Type B pancreatic cell (in vitro differentiated cells): ENCODE measurements around the gene ATG7. TPM values are rescaled to one million over a fixed set of nuclear protein-coding genes. Genes with fewer than 3 reads are reported as not detected.
A peak's percentile ranks its signal among the peaks of the same experiment; 100 is the strongest.

ENCODE experiments used
- DNase-seq: peaks from one replicate; pipeline ENCODE4 v3.0.0; 2021; ENCODE audit warnings: mixed read lengths; ENCODE audit not compliant: unreplicated experiment; ENCODE audit errors: extremely low spot score
- H3K27ac Mint-ChIP-seq: 2 replicates; pipeline ENCODE4 v1.8.0; 2021; ENCODE audit warnings: mild to moderate bottlenecking, mixed read lengths
- H3K27me3 Mint-ChIP-seq: 2 replicates; pipeline ENCODE4 v1.8.0; 2021; ENCODE audit warnings: mixed read lengths
- H3K36me3 Mint-ChIP-seq: 2 replicates; pipeline ENCODE4 v1.8.0; 2021; ENCODE audit warnings: mixed read lengths
- H3K4me1 Mint-ChIP-seq: one replicate; pipeline ENCODE4 v1.8.0; 2021; ENCODE audit warnings: mixed read lengths; ENCODE audit not compliant: unreplicated experiment
- H3K4me3 Mint-ChIP-seq: 2 replicates; pipeline ENCODE4 v1.8.0; 2021; ENCODE audit warnings: mild to moderate bottlenecking, mixed read lengths
- H3K9me3 Mint-ChIP-seq: 2 replicates; pipeline ENCODE4 v1.8.0; 2021; ENCODE audit warnings: mixed read lengths
- CTCF ChIP-seq: fragments of 200-600 bp; sonication (generic); conservative IDR thresholded peaks from 2 replicates; pipeline ENCODE4 v1.5.0; 2021; ENCODE audit warnings: antibody characterized with exemption, mild to moderate bottlenecking
- total RNA-seq: library from RNA; stranded (reverse); gene quantifications from 2 replicates; pipeline ENCODE4 v1.2.1, GENCODE V29; 2021; ENCODE audit warnings: low replicate concordance

ATG7 gene
- total RNA-seq, 1 donor from 2014 or later = 32.4 TPM

- no peak for DNase-seq
- no peak overlapping the region for H3K4me3 Mint-ChIP-seq
- no peaks in the 10 kb centered on the region for H3K9me3 Mint-ChIP-seq
- H3K27ac Mint-ChIP-seq = no peak overlapping the region
- TF ChIP-seq CTCF = no peak
- no peaks in the 10 kb centered on the region for H3K27me3 Mint-ChIP-seq
- H3K36me3 Mint-ChIP-seq = peaks cover 29% of the 10 kb centered on the region
- peaks cover 23% of the 10 kb centered on the region for H3K4me1 Mint-ChIP-seq
Measured at GRCh38 chr3:11430207-11430606, 158.0 kb downstream of the ATG7 start.

DNA sequence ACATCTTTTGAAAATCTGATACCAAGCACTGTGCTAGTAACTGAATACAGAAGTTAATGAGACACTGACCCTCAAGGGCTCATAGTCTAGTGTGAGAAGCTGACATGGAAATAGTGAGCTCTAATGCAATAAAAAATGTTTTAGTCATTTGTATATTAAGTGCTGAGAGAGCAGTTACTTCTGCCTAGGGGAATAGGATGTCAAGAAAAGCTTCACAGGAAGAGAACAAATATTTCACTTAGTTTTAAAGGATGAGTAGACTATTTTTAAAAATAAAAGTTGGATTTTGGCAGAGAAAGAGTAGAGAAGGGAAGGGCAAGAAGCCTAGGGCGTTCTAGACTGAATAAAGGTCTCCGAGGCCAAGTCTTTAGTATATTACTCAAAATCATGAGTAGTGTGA, 158.4 kb downstream of the ATG7 start:
- Mint-ChIP-seq H3K27me3 (no peaks in the 10 kb centered on the region), H3K27ac (no peak overlapping the region), H3K36me3 (peaks cover 26% of the 10 kb centered on the region), H3K4me3 (no peak overlapping the region), H3K4me1 (peaks cover 23% of the 10 kb centered on the region), H3K9me3 (no peaks in the 10 kb centered on the region)
- no peak for TF ChIP-seq CTCF
- DNase-seq = no peak

DNA sequence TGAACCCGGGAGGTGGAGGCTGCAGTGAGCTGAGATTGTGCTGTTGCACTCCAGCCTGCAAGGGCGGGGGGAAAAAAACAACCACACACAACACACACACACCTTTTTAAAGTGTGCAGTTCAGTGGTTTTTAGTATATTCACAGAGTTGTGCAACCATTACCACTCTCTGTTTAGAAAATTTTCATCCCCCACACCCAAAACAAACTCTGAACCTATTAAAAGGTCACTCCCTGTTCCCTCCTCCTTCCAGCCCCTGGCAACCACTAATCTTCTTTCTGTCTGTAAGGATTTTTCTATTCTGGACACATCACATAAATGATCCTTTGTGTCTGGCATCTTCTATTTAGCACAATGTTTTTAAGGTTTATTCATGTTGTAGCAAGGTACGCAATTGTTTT, 159.1 kb downstream of the ATG7 start:
- TF ChIP-seq CTCF = no peak
- DNase-seq = no peak
- Mint-ChIP-seq H3K27ac (no peak overlapping the region), H3K36me3 (peaks cover 24% of the 10 kb centered on the region), H3K9me3 (no peaks in the 10 kb centered on the region), H3K4me1 (peaks cover 23% of the 10 kb centered on the region), H3K4me3 (no peak overlapping the region), H3K27me3 (no peaks in the 10 kb centered on the region)

GRCh38 chr3:11434017-11434526, 161.9 kb downstream of the ATG7 start:
- Mint-ChIP-seq H3K4me3 (no peak overlapping the region), H3K27me3 (no peaks in the 10 kb centered on the region), H3K36me3 (peaks cover 8% of the 10 kb centered on the region), H3K9me3 (no peaks in the 10 kb centered on the region), H3K27ac (peak overlapping the region; percentile 11), H3K4me1 (peaks cover 23% of the 10 kb centered on the region)
- no peak for DNase-seq
- TF ChIP-seq CTCF = no peak

DNA sequence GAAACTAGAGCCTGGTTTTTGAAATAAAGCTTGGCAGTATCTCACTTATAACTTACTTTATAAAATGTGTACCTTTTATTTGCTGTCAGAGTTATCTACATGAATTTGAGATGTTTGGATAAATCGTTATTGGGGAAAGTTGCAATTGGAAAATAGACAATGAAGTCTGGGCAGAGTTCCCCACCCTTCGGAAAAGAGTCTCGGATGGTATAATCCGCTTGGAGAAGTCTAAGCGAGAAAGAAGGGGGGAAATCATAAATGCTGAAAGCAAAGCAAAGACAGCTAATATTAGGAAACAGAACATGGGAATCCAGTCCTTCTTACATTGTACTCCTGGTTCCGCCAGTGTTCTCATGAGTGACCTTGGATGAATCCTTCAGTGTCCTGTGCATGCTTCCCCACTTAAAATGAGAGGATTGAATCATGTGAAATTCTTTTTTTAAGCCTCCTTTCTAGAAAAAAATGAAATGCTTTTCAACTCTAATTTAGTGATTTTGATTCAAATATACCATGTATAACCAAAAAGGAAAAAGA, 162.4 kb downstream of the ATG7 start:
- peak overlapping the region; percentile 11 for H3K27ac Mint-ChIP-seq
- no peaks in the 10 kb centered on the region for H3K9me3 Mint-ChIP-seq
- H3K4me3 Mint-ChIP-seq = no peak overlapping the region
- no peaks in the 10 kb centered on the region for H3K27me3 Mint-ChIP-seq
- peaks cover 12% of the 10 kb centered on the region for H3K36me3 Mint-ChIP-seq
- TF ChIP-seq CTCF = no peak
- peaks cover 23% of the 10 kb centered on the region for H3K4me1 Mint-ChIP-seq
- DNase-seq = no peak
